KOPT-K1 (cell line): Measurements from ENCODE around the gene IFNA2.
"Not testable (repeated sequence)": the region's sequence is repeated elsewhere in the genome, so short reads cannot be mapped to it uniquely, and the experiment has no call there.

Source experiments
- H3K27ac ChIP-seq: fragments of 200-600 bp; sonication (generic); 2 replicates; pipeline ENCODE4 v1.5.1; 2016; ENCODE audit warnings: antibody characterized with exemption, mild to moderate bottlenecking, low read depth, low read length; ENCODE audit not compliant: poor library complexity, severe bottlenecking
- H3K36me3 ChIP-seq: fragments of 200-600 bp; sonication (generic); 2 replicates; pipeline ENCODE4 v1.5.1; 2017; ENCODE audit warnings: antibody characterized with exemption, mild to moderate bottlenecking, low read length, moderate library complexity; ENCODE audit not compliant: insufficient read depth
- H3K9me3 ChIP-seq: fragments of 200-600 bp; sonication (generic); 2 replicates; pipeline ENCODE4 v1.5.1; 2017; ENCODE audit warnings: antibody characterized with exemption, low read length, mild to moderate bottlenecking; ENCODE audit not compliant: insufficient read depth, poor library complexity, severe bottlenecking

Gene IFNA2

DNA sequence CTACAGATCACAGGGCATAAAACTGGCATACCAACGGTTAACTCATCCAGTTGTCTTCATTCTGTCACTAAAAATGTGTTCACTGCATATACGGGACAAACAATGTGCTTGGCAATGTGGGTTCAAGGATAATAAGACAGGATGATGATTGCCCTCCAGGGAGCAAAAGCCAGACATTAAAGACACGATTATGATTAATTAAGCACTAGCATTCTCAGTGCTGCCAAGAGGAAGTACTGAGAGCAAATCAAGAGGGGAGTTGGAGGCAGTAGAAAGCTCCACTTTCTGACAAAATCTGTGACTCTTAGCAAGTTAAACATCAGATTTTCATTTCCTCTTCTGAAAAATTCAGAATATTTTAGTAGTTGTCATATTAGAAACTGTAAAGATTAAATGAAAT is 14.8 kb upstream of the IFNA2 start:
- H3K9me3 ChIP-seq, result no peaks in the 10 kb centered on the region
- H3K36me3 ChIP-seq, result no peaks in the 10 kb centered on the region
- no peak overlapping the region for H3K27ac ChIP-seq

DNA sequence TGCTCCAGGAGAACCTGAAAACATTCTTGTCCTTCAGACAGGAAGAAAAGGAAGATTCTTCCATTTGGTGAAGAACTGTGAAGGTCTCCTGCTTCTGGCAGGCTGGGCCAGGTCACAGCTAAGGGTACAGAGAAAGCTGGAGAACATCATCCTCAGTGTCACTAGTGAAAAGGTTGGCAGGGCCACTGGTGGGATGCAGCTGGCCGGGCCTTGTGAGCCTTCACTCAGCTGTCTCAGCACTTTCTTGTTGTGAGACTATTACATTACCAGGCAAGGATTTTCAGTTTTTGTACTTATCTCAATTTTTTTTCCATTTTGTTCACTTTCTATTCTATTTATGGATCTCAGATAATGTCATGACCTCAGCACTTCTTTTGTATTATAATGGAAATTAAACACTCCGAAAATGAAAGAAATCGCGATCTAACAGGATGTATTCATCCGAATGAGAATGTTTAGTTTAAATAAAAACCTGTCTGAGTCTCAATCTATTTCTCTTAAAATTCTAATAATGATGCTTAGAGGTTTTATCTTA is 13.8 kb upstream of the IFNA2 start:
- H3K27ac ChIP-seq, result no peak overlapping the region
- H3K36me3 ChIP-seq, result no peaks in the 10 kb centered on the region
- H3K9me3 ChIP-seq, result no peaks in the 10 kb centered on the region

GRCh38 chr9:21395778-21396717 is 10.8 kb upstream of the IFNA2 start:
- no peak overlapping the region for H3K27ac ChIP-seq
- no peaks in the 10 kb centered on the region for H3K9me3 ChIP-seq
- H3K36me3 ChIP-seq, result no peaks in the 10 kb centered on the region

GRCh38 chr9:21392270-21392669 is 7.1 kb upstream of the IFNA2 start:
- Histone ChIP-seq H3K36me3 (no peaks in the 10 kb centered on the region), H3K9me3 (no peaks in the 10 kb centered on the region)

GRCh38 chr9:21383627-21384026 is 1.6 kb downstream of the IFNA2 start:
- Histone ChIP-seq H3K9me3 (no peaks in the 10 kb centered on the region), H3K27ac (no peak overlapping the region), H3K36me3 (no peaks in the 10 kb centered on the region)

More at GRCh38 chr9:21392270-21392669, 7.1 kb upstream of the IFNA2 start:
- H3K27ac ChIP-seq, result no peak overlapping the region

DNA sequence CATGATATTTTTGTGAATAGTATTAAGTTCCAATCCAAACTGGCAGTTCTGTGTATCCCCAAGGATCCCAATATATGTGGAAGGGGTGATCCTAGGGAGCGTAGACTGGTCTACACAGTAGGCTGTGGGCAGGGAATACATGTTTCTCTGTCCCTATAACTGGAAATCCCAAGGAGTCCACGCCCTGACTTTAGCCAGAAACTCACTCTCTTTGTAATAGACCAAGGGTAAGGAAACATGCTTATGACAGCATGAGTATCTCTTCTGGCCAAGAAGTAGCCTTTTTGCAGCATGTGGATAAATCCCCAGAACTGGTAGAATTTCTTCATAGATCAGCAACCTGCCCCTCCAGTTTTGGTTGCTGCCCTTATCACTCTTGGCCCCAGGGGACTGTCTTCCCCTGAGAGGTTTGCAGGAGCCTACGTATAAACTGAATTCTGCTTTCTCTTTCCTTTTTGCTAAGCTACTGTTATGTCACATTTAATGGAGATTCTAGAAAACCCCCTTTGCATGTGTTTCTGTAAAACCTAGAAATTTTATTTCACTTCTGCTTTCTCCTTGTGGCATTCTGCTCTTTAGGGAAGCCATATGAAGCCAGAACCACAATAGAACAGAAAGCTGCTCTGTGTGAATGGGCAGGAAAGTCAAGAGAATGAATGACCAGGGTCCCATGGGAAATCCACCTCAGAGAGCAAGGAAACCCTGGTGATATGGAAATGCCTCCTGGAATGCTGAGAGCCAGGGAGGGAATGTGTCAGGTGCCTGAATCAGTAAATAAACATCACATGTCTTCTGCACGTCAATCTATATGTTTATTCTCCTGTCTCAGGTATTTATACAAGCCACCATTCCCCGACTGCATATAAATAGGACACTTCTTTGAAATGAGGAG is 3.5 kb downstream of the IFNA2 start:
- Histone ChIP-seq H3K27ac (no peak overlapping the region), H3K9me3 (no peaks in the 10 kb centered on the region), H3K36me3 (no peaks in the 10 kb centered on the region)

- H3K27ac ChIP-seq, H3K9me3 ChIP-seq, H3K36me3 ChIP-seq: not testable (repeated sequence)
Observed at GRCh38 chr9:21371467-21371866, 13.7 kb downstream of the IFNA2 start.

- H3K9me3 ChIP-seq, result no peaks in the 10 kb centered on the region
- no peaks in the 10 kb centered on the region for H3K36me3 ChIP-seq
- no peak within 1 kb of the TSS for H3K27ac ChIP-seq
Observed at GRCh38 chr9:21367957-21368356, 17.2 kb downstream of the IFNA2 start, which contains the start of gene IFNA13. TSS of gene IFNA13 (minus strand) at chr9:21368057. CDS start at chr9:21368010, 47 bp downstream.

DNA sequence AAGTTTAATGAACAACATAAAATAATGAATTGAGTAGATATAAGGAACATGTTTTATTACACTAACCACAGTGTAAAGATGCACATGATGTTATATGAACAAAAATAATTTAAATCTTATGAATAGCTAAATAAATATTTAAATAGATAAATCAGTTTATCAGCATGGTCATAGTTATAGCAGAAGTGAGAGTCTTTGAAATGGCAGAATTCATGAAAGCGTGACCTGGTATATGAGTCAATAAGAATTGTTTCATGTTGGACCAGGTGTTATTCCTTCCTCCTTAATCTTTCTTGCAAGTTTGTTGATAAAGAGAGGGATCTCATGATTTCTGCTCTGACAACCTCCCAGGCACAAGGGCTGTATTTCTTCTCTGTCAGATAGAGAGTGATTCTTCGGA is 18.0 kb downstream of the IFNA2 start:
- not testable (repeated sequence) for H3K36me3 ChIP-seq, H3K9me3 ChIP-seq, H3K27ac ChIP-seq

DNA sequence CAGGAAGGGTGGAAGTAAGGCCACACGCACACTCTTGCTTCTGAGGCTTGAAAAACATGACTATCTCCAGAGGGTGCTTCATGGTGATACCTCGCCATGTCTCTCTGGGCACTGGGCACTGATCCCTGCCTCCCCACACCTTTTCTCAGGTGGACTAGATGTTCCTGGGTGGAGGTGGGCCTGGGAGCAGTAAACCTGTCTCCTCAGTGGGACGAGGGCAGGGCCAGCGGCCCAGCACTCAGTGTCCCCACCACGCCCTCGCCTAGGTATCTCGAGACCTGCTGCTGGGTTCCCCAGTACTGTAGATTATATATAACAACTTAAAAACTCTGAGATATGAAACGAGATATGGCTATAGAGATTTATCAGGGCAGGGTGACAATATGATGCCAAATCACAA is 22.9 kb downstream of the IFNA2 start:
- no peaks in the 10 kb centered on the region for H3K36me3 ChIP-seq
- H3K27ac ChIP-seq, result no peak overlapping the region
- H3K9me3 ChIP-seq, result no peaks in the 10 kb centered on the region

GRCh38 chr9:21357479-21358460 is 27.4 kb downstream of the IFNA2 start:
- peaks cover 10% of the 10 kb centered on the region for H3K9me3 ChIP-seq
- no peaks in the 10 kb centered on the region for H3K36me3 ChIP-seq
- no peak overlapping the region for H3K27ac ChIP-seq

DNA sequence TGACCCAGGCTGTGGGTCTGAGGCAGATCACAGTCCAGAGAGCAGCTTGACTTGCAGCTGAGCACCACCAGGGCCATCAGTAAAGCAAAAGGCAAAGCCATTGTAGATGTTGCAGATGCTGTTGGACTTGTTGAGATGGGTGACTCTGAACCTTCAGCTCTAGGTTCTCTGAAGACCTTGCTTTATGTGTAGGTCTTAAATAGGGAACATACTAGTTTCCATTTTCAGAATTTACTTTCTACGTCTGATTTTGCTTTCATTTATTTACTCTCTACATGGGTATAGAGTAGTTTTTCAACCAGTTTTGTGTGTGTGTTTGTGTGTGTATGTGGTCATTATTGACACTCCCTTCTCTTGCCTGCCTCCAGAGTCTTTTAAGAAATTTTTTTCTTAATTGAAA is 34.4 kb downstream of the IFNA2 start, which contains the start of gene IFNA6:
TSS of gene IFNA6 (minus strand) at position 101 of the 400 bp plus-strand sequence. CDS start at position 101, 0 bp downstream.
- Histone ChIP-seq H3K9me3 (peaks cover 10% of the 10 kb centered on the region), H3K36me3 (no peaks in the 10 kb centered on the region), H3K27ac (no peak within 1 kb of the TSS)

- no peaks in the 10 kb centered on the region for H3K36me3 ChIP-seq
- peaks cover 9% of the 10 kb centered on the region for H3K9me3 ChIP-seq
- H3K27ac ChIP-seq, result no peak overlapping the region
Observed at GRCh38 chr9:21348430-21348970, 36.7 kb downstream of the IFNA2 start.

GRCh38 chr9:21340735-21341134 is 44.5 kb downstream of the IFNA2 start:
- Histone ChIP-seq H3K9me3 (peaks cover 8% of the 10 kb centered on the region), H3K36me3 (no peaks in the 10 kb centered on the region), H3K27ac (no peak overlapping the region)
